HG03139 (cell line): ENCODE measurements around the gene TRPM3.

ENCODE experiments used
- ATAC-seq: cut with Tn5 transposase; IDR thresholded peaks from one replicate; pipeline ENCODE4 v1.9.1; 2021; ENCODE audit not compliant: unreplicated experiment

The TRPM3 gene

GRCh38 chr9:70535546-70536323 is 585.7 kb downstream of the TRPM3 start:
- ATAC-seq = no peak

- ATAC-seq = no peak
Measured at GRCh38 chr9:70534471-70534870, 587.0 kb downstream of the TRPM3 start.

GRCh38 chr9:70534061-70534460 is 587.4 kb downstream of the TRPM3 start:
- no peak for ATAC-seq

GRCh38 chr9:70533492-70533891 is 587.9 kb downstream of the TRPM3 start:
- no peak for ATAC-seq

- no peak for ATAC-seq
Measured at GRCh38 chr9:70532716-70533115, 588.7 kb downstream of the TRPM3 start.

- no peak for ATAC-seq
Measured at GRCh38 chr9:70531311-70531710, 590.1 kb downstream of the TRPM3 start.

- ATAC-seq = no peak
Measured at GRCh38 chr9:70530716-70531115, 590.7 kb downstream of the TRPM3 start.

- ATAC-seq = no peak
Measured at GRCh38 chr9:70529833-70530232, 591.6 kb downstream of the TRPM3 start.

- ATAC-seq = no peak
Measured at GRCh38 chr9:70529377-70529776, 592.0 kb downstream of the TRPM3 start.

- no peak for ATAC-seq
Measured at GRCh38 chr9:70526902-70527301, 594.5 kb downstream of the TRPM3 start.

GRCh38 chr9:70525519-70525918 is 595.9 kb downstream of the TRPM3 start:
- no peak for ATAC-seq

GRCh38 chr9:70519912-70520724 is 601.3 kb downstream of the TRPM3 start:
- ATAC-seq = peak; percentile 55

GRCh38 chr9:70517926-70518610 is 603.4 kb downstream of the TRPM3 start:
- ATAC-seq = no peak

- ATAC-seq = no peak
Measured at GRCh38 chr9:70514273-70514672, 607.1 kb downstream of the TRPM3 start.

- ATAC-seq = no peak
Measured at GRCh38 chr9:70511858-70512257, 609.6 kb downstream of the TRPM3 start.

GRCh38 chr9:70510157-70510770 is 611.2 kb downstream of the TRPM3 start:
- ATAC-seq = no peak

GRCh38 chr9:70506159-70506558 is 615.3 kb downstream of the TRPM3 start:
- ATAC-seq = no peak

GRCh38 chr9:70504834-70505233 is 616.6 kb downstream of the TRPM3 start:
- no peak for ATAC-seq

GRCh38 chr9:70502690-70503089 is 618.7 kb downstream of the TRPM3 start:
- ATAC-seq = no peak

- no peak for ATAC-seq
Measured at GRCh38 chr9:70500793-70501192, 620.6 kb downstream of the TRPM3 start.

- no peak for ATAC-seq
Measured at GRCh38 chr9:70499621-70500020, 621.8 kb downstream of the TRPM3 start.
